Epidermal melanocyte (primary cell): ENCODE measurements around the gene HRH2.
"Not testable (repeated sequence)": the region's sequence is repeated elsewhere in the genome, so short reads cannot be mapped to it uniquely, and the experiment has no call there.

Source experiments
- DNase-seq: peaks from one replicate; pipeline ENCODE4 v3.0.0; 2011; ENCODE audit warnings: low spot score; ENCODE audit not compliant: insufficient read length

Gene HRH2

GRCh38 chr5:175712313-175712680 is 54.4 kb downstream of the HRH2 start:
- DNase-seq: no peak

- DNase-seq: no peak
Measured at GRCh38 chr5:175712681-175713085, 54.8 kb downstream of the HRH2 start.

GRCh38 chr5:175713930-175714329 is 56.1 kb downstream of the HRH2 start:
- no peak for DNase-seq

- no peak for DNase-seq
Measured at GRCh38 chr5:175714479-175715085, 56.7 kb downstream of the HRH2 start.

- no peak for DNase-seq
Measured at GRCh38 chr5:175715627-175716522, 58.0 kb downstream of the HRH2 start.

GRCh38 chr5:175717837-175718236 is 60.0 kb downstream of the HRH2 start:
- no peak for DNase-seq

GRCh38 chr5:175718401-175719108 is 60.7 kb downstream of the HRH2 start:
- no peak for DNase-seq

- not testable (repeated sequence) for DNase-seq
Measured at GRCh38 chr5:175719109-175719432, 61.2 kb downstream of the HRH2 start.

GRCh38 chr5:175724314-175725275 is 66.7 kb downstream of the HRH2 start:
- DNase-seq: no peak

- DNase-seq: no peak
Measured at GRCh38 chr5:175728316-175728715, 70.4 kb downstream of the HRH2 start.

- DNase-seq: no peak
Measured at GRCh38 chr5:175728885-175729828, 71.3 kb downstream of the HRH2 start.

GRCh38 chr5:175729829-175730277 is 72.0 kb downstream of the HRH2 start:
- DNase-seq: peak; percentile 91

GRCh38 chr5:175731172-175731571 is 73.3 kb downstream of the HRH2 start:
- DNase-seq: no peak

GRCh38 chr5:175731756-175732465 is 74.0 kb downstream of the HRH2 start:
- no peak for DNase-seq

GRCh38 chr5:175733017-175733416 is 75.1 kb downstream of the HRH2 start:
- no peak for DNase-seq

GRCh38 chr5:175734016-175734415 is 76.1 kb downstream of the HRH2 start:
- DNase-seq: no peak

- no peak for DNase-seq
Measured at GRCh38 chr5:175734501-175734900, 76.6 kb downstream of the HRH2 start.

GRCh38 chr5:175735701-175736100 is 77.8 kb downstream of the HRH2 start:
- DNase-seq: no peak

- no peak for DNase-seq
Measured at GRCh38 chr5:175736652-175737051, 78.8 kb downstream of the HRH2 start.
